HepG2 (cell line): ENCODE data around the gene BCL6.

Experiments used
- MAFK ChIP-seq, 2 experiments: IDR thresholded peaks in 1 of 2; conservative IDR thresholded peaks in 1 of 2; 2 replicates each; pipeline ENCODE4 v1.6.1; 2011; ENCODE audit warnings: improper control_type of control experiment in 2 of 2, low read length in 2 of 2
- TAF15 ChIP-seq: fragments of 200-400 bp; formaldehyde crosslinking; IDR thresholded peaks from one replicate; pipeline ENCODE4 v1.6.1; 2018; ENCODE audit warnings: mild to moderate bottlenecking, low read depth, low read length; ENCODE audit not compliant: poor library complexity, severe bottlenecking
- ZNF510 ChIP-seq: sonication (generic); formaldehyde crosslinking; IDR thresholded peaks from 2 replicates; pipeline ENCODE4 v1.4.0; 2020; ENCODE audit warnings: low read depth, mild to moderate bottlenecking, missing genetic modification reagents
- ZNF558 ChIP-seq: sonication (generic); formaldehyde crosslinking; IDR thresholded peaks from 2 replicates; pipeline ENCODE4 v1.9.0; 2022; ENCODE audit warnings: mild to moderate bottlenecking, missing genetic modification reagents, borderline replicate concordance

DNA sequence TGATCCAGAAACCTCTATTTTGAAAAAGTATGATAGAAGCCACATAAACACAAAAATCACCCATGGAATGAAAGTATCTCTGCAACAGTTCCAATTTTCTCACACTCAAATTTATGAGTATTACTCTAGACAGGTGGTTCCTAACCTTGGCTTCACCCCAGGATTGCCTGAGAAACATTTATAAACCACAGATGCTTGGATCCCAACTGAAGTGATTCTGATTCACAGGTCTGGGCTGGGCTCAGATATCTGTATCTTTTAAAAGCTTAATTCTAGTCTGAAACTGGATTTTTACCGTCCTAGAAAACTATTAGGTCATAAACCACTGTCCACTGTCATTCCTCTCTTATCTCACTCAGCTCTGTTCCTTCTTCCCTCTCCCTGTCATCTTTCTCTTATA lies 67.7 kb downstream of the BCL6 start:
- TF ChIP-seq ZNF558 (no peak), ZNF510 (no peak), TAF15 (no peak), MAFK (conservative IDR thresholded peaks at IDR 0.05 in 1 of 2, IDR thresholded peaks at IDR 0.05 in 1 of 2; ENCODE audit: low read length in 2 of 2) (no peak)
